HG03520 (cell line): Measurements from ENCODE around the gene RNU1-3.
"Not testable (repeated sequence)": the region's sequence is repeated elsewhere in the genome, so short reads cannot be mapped to it uniquely, and the experiment has no call there.

Experiments
- ATAC-seq: cut with Tn5 transposase; IDR thresholded peaks from one replicate; pipeline ENCODE4 v1.9.1; 2021; ENCODE audit warnings: mild to moderate bottlenecking, moderate library complexity; ENCODE audit not compliant: unreplicated experiment

RNU1-3 gene

DNA sequence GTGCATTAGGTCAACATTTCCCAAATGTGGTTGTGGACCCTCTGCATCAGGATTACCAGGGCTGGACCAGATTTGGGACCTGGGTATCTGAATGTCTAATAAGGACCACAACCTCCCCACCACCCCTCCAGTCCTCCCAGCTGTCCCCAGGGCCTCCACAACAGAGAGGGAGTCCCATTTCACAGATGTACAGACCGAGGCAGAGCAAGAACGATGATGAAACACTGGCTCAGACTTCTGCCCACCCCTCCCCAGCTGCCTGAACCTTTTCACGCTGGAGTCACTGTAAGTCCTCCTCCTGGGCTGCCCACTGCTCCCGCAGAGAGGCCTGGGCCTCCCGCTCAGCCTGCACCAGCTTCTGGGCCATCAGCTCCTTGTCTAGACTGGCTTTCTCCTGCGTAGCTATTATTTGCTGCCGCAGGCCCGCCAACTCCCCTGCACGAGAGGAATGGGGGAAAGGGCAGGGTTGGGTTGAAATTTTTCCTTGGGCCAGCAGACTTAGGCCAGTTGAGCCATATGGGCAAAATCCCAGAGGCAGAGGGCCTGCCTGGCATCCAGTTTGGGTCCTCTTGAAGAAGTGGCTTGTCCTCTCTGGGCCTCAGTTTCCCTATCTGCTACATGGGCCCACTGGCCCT lies 45.0 kb downstream of the RNU1-3 start:
- not testable (repeated sequence) for ATAC-seq

DNA sequence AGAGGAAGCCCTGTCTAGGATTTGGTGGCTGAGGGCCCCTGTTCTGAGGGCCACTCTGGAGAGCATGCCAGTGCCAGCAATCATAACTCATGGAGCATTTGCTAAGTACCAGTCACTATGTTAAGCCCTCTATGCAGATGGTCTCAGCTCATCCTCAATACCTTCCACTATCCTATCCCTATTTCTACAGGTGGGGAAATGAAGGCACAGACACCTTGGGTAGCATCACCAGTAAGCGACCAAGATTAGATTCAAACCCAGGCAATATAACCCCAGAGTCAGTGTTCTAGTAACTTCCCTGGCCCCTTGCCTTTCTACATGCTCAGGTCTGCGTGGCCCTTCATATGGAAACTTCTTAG lies 45.5 kb downstream of the RNU1-3 start:
- ATAC-seq = no peak

DNA sequence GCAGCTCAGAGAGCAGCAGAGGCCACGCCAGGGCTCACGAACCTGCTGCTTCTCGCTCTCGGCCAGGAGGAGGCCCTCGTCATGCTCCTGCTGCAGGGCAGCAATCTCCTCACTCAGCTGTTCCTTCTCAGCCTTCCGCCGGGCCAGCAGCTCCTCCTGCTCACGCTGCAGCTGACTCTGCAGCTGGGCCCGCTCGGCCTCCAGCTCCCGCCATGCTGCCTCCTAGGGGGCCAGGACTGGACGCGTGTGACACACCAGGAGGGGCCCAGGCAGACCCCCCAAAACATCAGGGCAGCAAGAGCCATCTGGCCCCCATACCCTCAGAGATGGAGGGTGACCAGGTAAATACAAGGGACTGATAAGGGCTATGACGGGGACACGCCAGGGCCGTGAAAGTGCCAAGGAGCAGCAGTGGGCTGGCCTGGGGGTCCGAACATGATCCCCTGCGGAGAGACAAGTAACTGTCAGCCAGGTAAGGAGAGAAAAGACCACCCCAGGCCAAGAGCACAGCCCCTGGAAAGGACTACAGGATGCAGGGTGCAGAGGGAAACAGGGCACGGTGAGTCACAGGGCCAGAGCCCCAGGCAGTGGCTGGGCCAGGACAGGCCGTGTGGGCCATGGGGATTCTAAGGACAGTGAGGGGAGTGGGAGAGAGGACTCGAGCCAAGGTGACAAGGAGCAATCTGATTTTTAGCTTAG lies 46.8 kb downstream of the RNU1-3 start:
- not testable (repeated sequence) for ATAC-seq

DNA sequence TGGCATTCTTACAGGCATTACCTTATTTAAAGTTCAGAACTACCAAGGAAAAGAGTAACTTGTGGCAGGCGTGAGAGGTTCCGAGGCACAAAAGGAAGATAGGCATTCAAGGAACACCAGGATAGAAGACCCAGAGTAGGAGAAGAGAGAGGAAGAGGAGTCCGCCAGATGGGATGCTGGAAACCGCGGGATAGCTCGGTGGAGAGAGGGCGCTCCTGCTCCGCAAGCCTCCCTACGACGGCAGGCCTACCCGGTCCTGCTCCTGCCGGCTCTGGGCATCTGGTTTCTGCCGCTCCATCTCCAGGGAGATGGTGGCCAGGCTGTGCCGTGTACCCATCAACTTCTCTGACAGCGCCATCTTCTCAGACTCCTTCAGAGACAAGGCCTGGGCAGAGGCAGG lies 48.0 kb downstream of the RNU1-3 start:
- no peak for ATAC-seq

DNA sequence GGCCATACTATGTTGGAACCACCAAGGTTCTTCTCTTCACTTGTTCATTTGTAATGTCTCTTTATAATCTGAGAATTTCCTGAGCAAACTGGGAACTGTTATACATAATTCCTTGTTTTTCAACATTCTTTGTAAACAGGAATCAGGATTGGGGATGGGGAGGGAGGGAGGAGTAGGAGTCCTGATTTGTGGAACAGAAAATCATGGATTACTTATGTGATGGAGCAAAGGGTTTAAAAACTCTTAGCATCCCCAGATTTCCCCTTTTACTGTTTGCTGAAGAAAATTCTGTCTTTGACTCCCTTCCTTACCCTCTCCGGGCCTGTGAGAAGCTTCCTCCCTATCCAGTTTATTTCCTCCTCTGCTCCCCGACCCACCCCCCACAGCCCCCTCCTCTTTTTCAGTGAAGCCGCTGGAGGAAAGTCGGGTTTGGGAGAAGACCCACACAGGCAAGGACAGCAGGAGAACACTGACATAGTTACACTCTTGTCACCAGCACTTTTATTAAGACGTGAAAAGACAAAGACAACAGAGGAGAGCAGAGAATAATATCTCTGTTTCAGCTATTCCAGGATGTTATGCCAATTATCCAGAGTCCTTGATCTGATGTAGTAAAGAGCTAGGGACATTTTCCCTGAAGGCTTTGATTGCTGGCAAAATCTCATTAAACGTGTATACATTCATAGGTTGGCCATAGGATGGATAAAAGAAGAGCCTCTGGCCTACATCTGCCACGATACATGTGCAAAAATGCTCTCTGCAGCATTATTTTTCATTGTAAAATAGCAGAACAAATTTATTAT lies 48.8 kb downstream of the RNU1-3 start:
- no peak for ATAC-seq

DNA sequence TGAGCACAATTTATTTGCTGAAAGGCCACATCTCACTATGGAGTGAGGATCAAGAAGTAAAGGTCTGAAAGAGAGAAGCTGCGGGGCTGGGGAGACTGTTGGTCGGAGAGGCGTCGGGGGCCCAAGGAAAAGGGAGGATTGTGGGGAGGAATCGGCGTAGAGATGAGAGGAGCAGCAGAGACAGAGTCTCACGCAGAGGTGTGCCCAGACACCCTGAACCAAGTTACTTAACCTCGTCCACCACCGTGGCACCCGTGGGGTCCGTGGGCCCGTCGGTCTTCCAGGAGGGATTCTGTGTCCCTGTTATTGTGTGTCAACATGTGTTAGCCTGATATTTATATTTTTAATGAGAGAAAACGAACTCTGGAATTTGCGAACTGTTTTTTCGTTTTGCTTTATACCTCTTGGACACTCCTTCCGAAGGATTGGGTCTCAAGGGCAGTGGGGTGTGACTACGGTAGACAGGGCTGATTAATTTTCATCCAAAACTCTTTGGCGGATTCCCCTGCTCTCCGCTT lies 49.6 kb downstream of the RNU1-3 start:
- ATAC-seq = no peak
